Thoracic aorta (tissue), 2 donors: ENCODE results near the gene PITRM1. TPM values are rescaled to one million over a fixed set of nuclear protein-coding genes. Genes with fewer than 3 reads are reported as not detected.

ENCODE experiments used
- ATAC-seq: fragments of 150-250 bp; one replicate; pipeline ENCODE4 v1.8.0; 2017; ENCODE audit warnings: low read depth; ENCODE audit not compliant: insufficient number of reproducible peaks, low FRiP score
- DNase-seq: peaks from one replicate; pipeline ENCODE4 v3.0.0-alpha.2; 2020; ENCODE audit warnings: low spot score
- H3K27ac ChIP-seq, 2 donors: fragments of 200-600 bp; sonication (generic); 1 replicate in 1 of 2; 2 replicates in 1 of 2; pipeline ENCODE4 v1.5.1; 2016; ENCODE audit warnings: mild to moderate bottlenecking in 2 of 2, moderate library complexity in 2 of 2
- H3K27me3 ChIP-seq: fragments of 200-600 bp; sonication (generic); replicated peaks from 2 replicates; pipeline ENCODE4 v1.6.0; 2016; ENCODE audit warnings: mild to moderate bottlenecking; ENCODE audit not compliant: insufficient read depth
- H3K36me3 ChIP-seq: fragments of 200-600 bp; sonication (generic); one replicate; pipeline ENCODE4 v1.5.1; 2016
- H3K4me1 ChIP-seq, 2 donors: fragments of 200-600 bp; sonication (generic); 1 replicate in 1 of 2; 2 replicates in 1 of 2; pipeline versions ENCODE4 v1.5.1 to v1.6.0; 2016; ENCODE audit warnings: low read depth in 2 of 2, mild to moderate bottlenecking in 1 of 2; ENCODE audit not compliant: control insufficient read depth in 1 of 2
- H3K4me3 ChIP-seq: fragments of 200-600 bp; sonication (generic); 2 replicates; pipeline ENCODE4 v1.5.1; 2016; ENCODE audit warnings: mild to moderate bottlenecking
- H3K9me3 ChIP-seq: fragments of 200-600 bp; sonication (generic); 2 replicates; pipeline ENCODE4 v1.5.1; 2016
- total RNA-seq, 2 donors: library from RNA; depleted of rRNA; stranded (reverse); fragments of >200 nt; gene quantifications; one replicate each; pipeline versions ENCODE4 v1.1.0 to v1.2.3, GENCODE V29; 2016
- TF ChIP-seq, protein P1 (sequence below): fragments of 200-600 bp; sonication (generic); IDR thresholded peaks from one replicate; pipeline ENCODE4 v1.5.1; 2019; ENCODE audit warnings: antibody characterized with exemption

PITRM1 gene
- total RNA-seq, 2 donors from 2014 or later, result 104 to 125 TPM

DNA sequence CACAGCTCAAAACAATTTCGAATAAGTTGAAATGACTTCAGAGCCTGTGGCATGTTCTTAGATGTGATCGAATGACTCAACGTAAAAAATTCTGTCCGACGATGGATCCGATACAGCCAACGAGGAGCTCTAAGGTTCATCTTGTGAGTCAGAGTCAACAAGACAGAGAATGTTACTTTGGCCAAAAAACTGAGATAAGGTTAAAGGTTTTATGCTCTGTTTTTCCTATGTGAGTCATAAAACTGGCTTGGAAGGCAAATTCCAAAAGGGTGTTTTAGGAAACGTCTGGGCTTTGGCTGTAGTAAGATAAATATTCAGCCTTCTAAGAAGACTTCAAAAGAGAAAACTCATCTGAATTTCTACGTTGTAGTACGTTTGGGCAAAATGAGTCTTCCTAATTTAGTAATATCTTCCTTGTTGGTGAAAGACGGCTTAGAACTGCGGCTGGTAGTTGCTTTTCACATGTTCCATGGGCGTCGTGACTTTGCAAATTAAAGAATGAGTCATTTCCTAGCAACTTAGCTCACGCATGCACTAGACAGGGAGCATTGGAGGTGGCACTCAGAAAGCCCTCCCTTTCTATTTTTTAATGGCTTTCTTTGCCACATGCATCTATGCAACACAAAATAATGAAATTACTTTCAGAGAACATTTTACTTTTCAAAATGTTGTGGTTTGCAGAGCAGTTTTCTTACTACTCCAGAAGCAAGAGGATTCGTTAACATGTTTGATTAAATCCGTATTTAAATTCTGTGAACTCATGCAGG is 77.0 kb downstream of the PITRM1 start:
- H3K4me1 ChIP-seq, result peaks cover 33 to 57% of the 10 kb centered on the region in 2 donors
- H3K9me3 ChIP-seq, result no peaks in the 10 kb centered on the region
- peak overlapping the region; percentile 51 for H3K4me3 ChIP-seq
- TF ChIP-seq, protein P1, sequence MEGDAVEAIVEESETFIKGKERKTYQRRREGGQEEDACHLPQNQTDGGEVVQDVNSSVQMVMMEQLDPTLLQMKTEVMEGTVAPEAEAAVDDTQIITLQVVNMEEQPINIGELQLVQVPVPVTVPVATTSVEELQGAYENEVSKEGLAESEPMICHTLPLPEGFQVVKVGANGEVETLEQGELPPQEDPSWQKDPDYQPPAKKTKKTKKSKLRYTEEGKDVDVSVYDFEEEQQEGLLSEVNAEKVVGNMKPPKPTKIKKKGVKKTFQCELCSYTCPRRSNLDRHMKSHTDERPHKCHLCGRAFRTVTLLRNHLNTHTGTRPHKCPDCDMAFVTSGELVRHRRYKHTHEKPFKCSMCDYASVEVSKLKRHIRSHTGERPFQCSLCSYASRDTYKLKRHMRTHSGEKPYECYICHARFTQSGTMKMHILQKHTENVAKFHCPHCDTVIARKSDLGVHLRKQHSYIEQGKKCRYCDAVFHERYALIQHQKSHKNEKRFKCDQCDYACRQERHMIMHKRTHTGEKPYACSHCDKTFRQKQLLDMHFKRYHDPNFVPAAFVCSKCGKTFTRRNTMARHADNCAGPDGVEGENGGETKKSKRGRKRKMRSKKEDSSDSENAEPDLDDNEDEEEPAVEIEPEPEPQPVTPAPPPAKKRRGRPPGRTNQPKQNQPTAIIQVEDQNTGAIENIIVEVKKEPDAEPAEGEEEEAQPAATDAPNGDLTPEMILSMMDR, result no peak
- DNase-seq (peak; percentile 35), ATAC-seq (peak; percentile 90)
- peak overlapping the region; percentile 65 to 91 for H3K27ac ChIP-seq
- H3K36me3 ChIP-seq, result no peaks in the 10 kb centered on the region
- H3K27me3 ChIP-seq, result no peaks in the 10 kb centered on the region

DNA sequence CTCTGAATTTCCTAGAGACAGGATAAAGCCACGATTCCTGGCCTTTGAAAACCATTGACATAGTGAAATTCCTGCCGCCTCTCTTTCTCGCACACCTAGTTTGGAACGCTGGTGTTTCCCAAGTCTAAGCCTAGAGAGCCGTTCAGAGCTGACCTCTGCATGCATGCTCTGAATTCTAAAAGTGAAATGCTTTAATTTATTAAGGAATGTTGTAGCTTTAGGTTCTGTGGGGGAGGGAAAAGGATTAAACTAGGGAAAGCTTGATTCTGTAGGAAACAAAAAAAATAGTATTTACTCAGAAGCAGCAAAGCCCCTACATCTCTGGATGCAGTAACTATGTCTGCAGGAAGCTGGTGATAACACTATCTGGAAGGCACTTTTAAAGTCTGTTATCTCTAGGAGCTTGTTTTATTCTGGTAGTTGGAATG is 78.0 kb downstream of the PITRM1 start:
- TF ChIP-seq, protein P1, result no peak
- no peak for DNase-seq
- Histone ChIP-seq H3K36me3 (no peaks in the 10 kb centered on the region), H3K27ac (peak overlapping the region; percentile 65 to 91), H3K4me3 (peak overlapping the region; percentile 51), H3K27me3 (no peaks in the 10 kb centered on the region), H3K4me1 (peaks cover 34 to 65% of the 10 kb centered on the region in 2 donors), H3K9me3 (no peaks in the 10 kb centered on the region)
- ATAC-seq, result no peak

DNA sequence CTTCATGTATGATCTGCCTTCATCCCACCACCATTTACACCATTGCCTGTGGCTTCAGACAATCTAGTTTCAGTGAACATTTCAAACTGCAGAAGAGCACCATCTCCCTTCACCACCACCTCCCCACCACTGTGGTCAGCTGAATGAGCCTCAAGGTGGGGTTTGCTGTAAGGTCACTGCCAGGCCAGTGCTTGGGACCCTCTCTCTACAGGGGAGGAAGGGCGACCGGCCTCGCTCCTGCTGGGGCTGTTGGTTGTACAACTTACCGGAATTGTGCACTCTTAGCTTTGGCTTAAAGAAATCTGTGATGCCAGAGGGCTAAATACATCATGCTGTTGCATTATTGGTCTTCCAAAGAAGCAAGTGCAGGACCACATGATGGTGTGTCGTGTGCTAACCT is 78.6 kb downstream of the PITRM1 start:
- DNase-seq (no peak), ATAC-seq (no peak)
- Histone ChIP-seq H3K9me3 (no peaks in the 10 kb centered on the region), H3K36me3 (no peaks in the 10 kb centered on the region), H3K4me1 (peaks cover 34 to 65% of the 10 kb centered on the region in 2 donors), H3K4me3 (no peak overlapping the region), H3K27ac (peak overlapping the region in 1 of 2 donors; percentile 91), H3K27me3 (no peaks in the 10 kb centered on the region)
- TF ChIP-seq, protein P1, result no peak

DNA sequence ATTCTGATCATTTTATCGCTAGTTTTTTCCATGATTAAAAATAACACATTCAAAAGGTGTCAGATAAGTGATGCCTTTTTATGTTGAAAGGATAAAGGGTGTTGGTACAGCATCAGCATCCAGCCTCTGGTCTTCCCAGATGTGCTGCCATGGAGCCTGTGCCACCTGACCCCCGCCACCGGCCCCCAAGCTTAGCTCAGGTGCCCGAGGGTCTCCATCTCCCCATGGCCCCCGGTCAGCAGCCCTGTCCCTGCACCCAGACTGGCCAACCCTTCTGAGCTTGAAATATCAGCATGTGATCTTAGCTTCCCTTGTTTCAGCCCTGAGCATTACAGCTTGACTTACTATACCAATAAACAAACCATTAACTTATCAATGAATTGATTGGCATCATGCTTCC is 80.7 kb downstream of the PITRM1 start:
- ATAC-seq, result no peak
- Histone ChIP-seq H3K4me3 (no peak overlapping the region), H3K36me3 (no peaks in the 10 kb centered on the region), H3K9me3 (no peaks in the 10 kb centered on the region), H3K27me3 (no peaks in the 10 kb centered on the region), H3K27ac (peak overlapping the region; percentile 69 to 93), H3K4me1 (peaks cover 34 to 56% of the 10 kb centered on the region in 2 donors)
- no peak for DNase-seq
- TF ChIP-seq, protein P1, result no peak

DNA sequence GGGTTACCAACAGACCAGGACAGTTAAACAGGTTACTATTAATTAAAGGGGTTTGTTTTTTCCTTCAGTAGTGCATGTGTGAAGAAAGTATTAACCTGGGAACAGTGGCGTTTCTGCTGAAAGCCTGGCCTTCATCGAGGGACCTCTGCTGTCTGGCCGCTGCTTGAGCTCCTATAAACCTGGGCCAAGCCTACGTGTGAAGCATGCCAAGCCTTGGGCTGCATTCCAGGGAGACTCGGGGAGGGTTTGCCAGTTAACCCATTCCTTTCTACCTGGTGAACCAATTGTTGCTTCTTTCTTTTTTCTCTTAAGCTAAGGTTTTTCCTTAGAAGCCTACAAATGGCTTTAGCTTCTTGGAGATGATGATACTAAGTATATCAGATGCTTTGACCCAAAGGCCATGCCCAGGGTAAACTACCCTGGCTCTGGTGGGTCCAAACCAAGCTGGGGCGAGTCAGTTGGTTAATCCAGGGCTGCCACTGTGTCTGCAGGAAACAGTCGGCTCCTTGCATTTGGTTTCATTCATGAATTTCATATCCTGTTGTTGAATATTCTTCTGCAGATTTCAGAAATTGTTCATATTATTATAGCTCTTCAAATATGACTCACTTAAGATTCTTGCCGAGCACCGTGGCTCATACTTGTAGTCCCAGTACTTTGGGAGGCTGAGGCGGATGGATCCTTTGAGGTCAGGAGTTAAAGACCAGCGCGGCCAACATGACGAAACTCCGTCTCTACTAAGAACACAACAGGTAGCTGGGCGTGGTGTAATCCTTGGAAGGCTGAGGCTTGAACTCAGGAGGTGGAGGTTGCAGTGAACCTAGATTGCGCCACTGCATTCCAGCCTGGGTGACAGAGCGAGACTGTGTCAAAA is 81.4 kb downstream of the PITRM1 start:
- no peaks in the 10 kb centered on the region for H3K9me3 ChIP-seq
- peak overlapping the region; percentile 53 for H3K4me3 ChIP-seq
- no peaks in the 10 kb centered on the region for H3K27me3 ChIP-seq
- TF ChIP-seq, protein P1, result no peak
- DNase-seq, result no peak
- ATAC-seq, result peak; percentile 49
- H3K4me1 ChIP-seq, result peaks cover 29 to 48% of the 10 kb centered on the region in 2 donors
- H3K27ac ChIP-seq, result peak overlapping the region; percentile 69 to 93
- no peaks in the 10 kb centered on the region for H3K36me3 ChIP-seq
